Keratinocyte (primary cell): ENCODE measurements around the gene R3HCC1L.

ENCODE experiments used
- EZH2 ChIP-seq: IDR thresholded peaks from one replicate; pipeline ENCODE4 v1.6.1; 2012; ENCODE audit warnings: inconsistent platforms, mild to moderate bottlenecking, low read length, moderate library complexity
- TF ChIP-seq, protein P1 (sequence below), 3 experiments: IDR thresholded peaks in 1 of 3; conservative IDR thresholded peaks in 1 of 3; optimal IDR thresholded peaks in 1 of 3; 2 replicates in 2 of 3; 3 replicates in 1 of 3; pipeline versions ENCODE3 to v1.5.1; 2011; ENCODE audit warnings: low read length in 3 of 3, mild to moderate bottlenecking in 3 of 3, moderate library complexity in 2 of 3, control low read depth in 1 of 3, inconsistent platforms in 1 of 3; ENCODE audit not compliant: insufficient read depth in 2 of 3; ENCODE audit errors: extremely low read depth in 1 of 3

GRCh38 chr10:98106531-98106930 lies 27.9 kb upstream of the R3HCC1L start:
- TF ChIP-seq, protein P1, sequence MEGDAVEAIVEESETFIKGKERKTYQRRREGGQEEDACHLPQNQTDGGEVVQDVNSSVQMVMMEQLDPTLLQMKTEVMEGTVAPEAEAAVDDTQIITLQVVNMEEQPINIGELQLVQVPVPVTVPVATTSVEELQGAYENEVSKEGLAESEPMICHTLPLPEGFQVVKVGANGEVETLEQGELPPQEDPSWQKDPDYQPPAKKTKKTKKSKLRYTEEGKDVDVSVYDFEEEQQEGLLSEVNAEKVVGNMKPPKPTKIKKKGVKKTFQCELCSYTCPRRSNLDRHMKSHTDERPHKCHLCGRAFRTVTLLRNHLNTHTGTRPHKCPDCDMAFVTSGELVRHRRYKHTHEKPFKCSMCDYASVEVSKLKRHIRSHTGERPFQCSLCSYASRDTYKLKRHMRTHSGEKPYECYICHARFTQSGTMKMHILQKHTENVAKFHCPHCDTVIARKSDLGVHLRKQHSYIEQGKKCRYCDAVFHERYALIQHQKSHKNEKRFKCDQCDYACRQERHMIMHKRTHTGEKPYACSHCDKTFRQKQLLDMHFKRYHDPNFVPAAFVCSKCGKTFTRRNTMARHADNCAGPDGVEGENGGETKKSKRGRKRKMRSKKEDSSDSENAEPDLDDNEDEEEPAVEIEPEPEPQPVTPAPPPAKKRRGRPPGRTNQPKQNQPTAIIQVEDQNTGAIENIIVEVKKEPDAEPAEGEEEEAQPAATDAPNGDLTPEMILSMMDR (optimal IDR thresholded peaks at IDR 0.05 in 1 of 3, IDR thresholded peaks at IDR 0.05 in 1 of 3, conservative IDR thresholded peaks at IDR 0.05 in 1 of 3; ENCODE audit: extremely low read depth in 1 of 3, insufficient read depth in 2 of 3, low read length in 3 of 3), result no peak
- no peak for TF ChIP-seq EZH2
